ENCODE data around the gene FRMPD1. TPM values are rescaled to one million over a fixed set of nuclear protein-coding genes. Genes with fewer than 3 reads are reported as not detected.
A peak's percentile ranks its signal among the peaks of the same experiment; 100 is the strongest.

The FRMPD1 gene
- total RNA-seq, 1 donor from 2014 or later = 0.31 TPM

- Mint-ChIP-seq H3K36me3 (ENCODE audit: insufficient read depth) (no peaks in the 10 kb centered on the region), H3K9me3 (ENCODE audit: low read depth) (no peaks in the 10 kb centered on the region), H3K27ac (no peak overlapping the region), H3K4me3 (ENCODE audit: low read depth) (peak overlapping the region; percentile 72), H3K27me3 (peaks cover 80% of the 10 kb centered on the region), H3K4me1 (ENCODE audit: low read depth) (peaks cover 11% of the 10 kb centered on the region)
- no peak for DNase-seq (ENCODE audit: low spot score, unreplicated experiment)
- TF ChIP-seq CTCF (IDR thresholded peaks at IDR 0.05; ENCODE audit: unreplicated experiment) = no peak
Observed at GRCh38 chr9:37652261-37652660, 1.5 kb downstream of the FRMPD1 start.

GRCh38 chr9:37653385-37653784 lies 2.6 kb downstream of the FRMPD1 start:
- no peak for DNase-seq (ENCODE audit: low spot score, unreplicated experiment)
- Mint-ChIP-seq H3K4me3 (ENCODE audit: low read depth) (no peak overlapping the region), H3K27ac (no peak overlapping the region), H3K9me3 (ENCODE audit: low read depth) (no peaks in the 10 kb centered on the region), H3K27me3 (peaks cover 83% of the 10 kb centered on the region), H3K36me3 (ENCODE audit: insufficient read depth) (no peaks in the 10 kb centered on the region), H3K4me1 (ENCODE audit: low read depth) (peaks cover 11% of the 10 kb centered on the region)
- no peak for TF ChIP-seq CTCF (IDR thresholded peaks at IDR 0.05; ENCODE audit: unreplicated experiment)

GRCh38 chr9:37656936-37657335 lies 6.2 kb downstream of the FRMPD1 start:
- H3K36me3 Mint-ChIP-seq (ENCODE audit: insufficient read depth) = no peaks in the 10 kb centered on the region
- TF ChIP-seq CTCF (IDR thresholded peaks at IDR 0.05; ENCODE audit: unreplicated experiment) = no peak
- H3K4me3 Mint-ChIP-seq (ENCODE audit: low read depth) = no peak overlapping the region
- no peaks in the 10 kb centered on the region for H3K9me3 Mint-ChIP-seq (ENCODE audit: low read depth)
- H3K27ac Mint-ChIP-seq = no peak overlapping the region
- H3K4me1 Mint-ChIP-seq (ENCODE audit: low read depth) = peaks cover 12% of the 10 kb centered on the region
- H3K27me3 Mint-ChIP-seq = peaks cover 65% of the 10 kb centered on the region
- DNase-seq (ENCODE audit: low spot score, unreplicated experiment) = no peak

- peaks cover 56% of the 10 kb centered on the region for H3K27me3 Mint-ChIP-seq
Observed at GRCh38 chr9:37660691-37661090, 9.9 kb downstream of the FRMPD1 start.

GRCh38 chr9:37663926-37664325 lies 13.2 kb downstream of the FRMPD1 start:
- Mint-ChIP-seq H3K27ac (no peak overlapping the region), H3K36me3 (ENCODE audit: insufficient read depth) (no peaks in the 10 kb centered on the region), H3K27me3 (peaks cover 52% of the 10 kb centered on the region), H3K4me3 (ENCODE audit: low read depth) (no peak overlapping the region), H3K4me1 (ENCODE audit: low read depth) (peaks cover 4% of the 10 kb centered on the region), H3K9me3 (ENCODE audit: low read depth) (no peaks in the 10 kb centered on the region)
- no peak for TF ChIP-seq CTCF (IDR thresholded peaks at IDR 0.05; ENCODE audit: unreplicated experiment)
- no peak for DNase-seq (ENCODE audit: low spot score, unreplicated experiment)

More at GRCh38 chr9:37660691-37661090, 9.9 kb downstream of the FRMPD1 start:
- TF ChIP-seq CTCF (IDR thresholded peaks at IDR 0.05; ENCODE audit: unreplicated experiment) = no peak
- DNase-seq (ENCODE audit: low spot score, unreplicated experiment) = no peak
- Mint-ChIP-seq H3K27ac (no peak overlapping the region), H3K9me3 (ENCODE audit: low read depth) (no peaks in the 10 kb centered on the region), H3K4me3 (ENCODE audit: low read depth) (no peak overlapping the region), H3K4me1 (ENCODE audit: low read depth) (peaks cover 4% of the 10 kb centered on the region), H3K36me3 (ENCODE audit: insufficient read depth) (no peaks in the 10 kb centered on the region)

Data from progenitor cell of endocrine pancreas (in vitro differentiated cells).